ENCODE results near the gene GADD45G. TPM values are rescaled to one million over a fixed set of nuclear protein-coding genes. Genes with fewer than 3 reads are reported as not detected.

GADD45G gene
- polyA plus RNA-seq, 1 of the 3 experiments (the other 2 are of a cell fraction) = 1.3 TPM

- no peaks in the 10 kb centered on the region for H3K27me3 ChIP-seq (ENCODE audit: insufficient read depth)
- H3K4me2 ChIP-seq = no peak overlapping the region
- WGBS (ENCODE audit: low lambda C conversion rate) = 46% methylated on average over 8 of the region's 8 CpGs
- peaks cover 0 to 2% of the 10 kb centered on the region in 2 experiments; a peak in 1 of 4 replicates for H3K4me1 ChIP-seq (ENCODE audit: control insufficient read depth in 1 of 2, insufficient read depth in 2 of 2, low read depth in 1 of 2, low read length in 1 of 2)
- CTCF ChIA-PET = interaction anchor here (0.6 to 0.9 kb wide), 2 partner anchors 12 to 22 kb away, joined by 3 read pairs; no protein-coding TSS in a partner anchor
- H3K9me3 ChIP-seq = no peaks in the 10 kb centered on the region
- POLR2A ChIA-PET = no interaction called here
- H3K79me2 ChIP-seq (ENCODE audit: insufficient read depth) = no peaks in the 10 kb centered on the region
- H3K9me2 ChIP-seq = no peaks in the 10 kb centered on the region
- no peaks in the 10 kb centered on the region for H4K20me1 ChIP-seq (ENCODE audit: insufficient read depth)
- H3F3A ChIP-seq (replicated peaks; ENCODE audit: insufficient read depth) = no peaks in the 10 kb centered on the region
- no peaks in the 10 kb centered on the region for H3K36me3 ChIP-seq (replicated peaks in 1 of 2; ENCODE audit: control insufficient read depth in 1 of 2, insufficient read depth in 2 of 2, low read length in 1 of 2)
- no peak overlapping the region for H3K9ac ChIP-seq
- TF ChIP-seq REST (IDR thresholded peaks at IDR 0.05; ENCODE audit: low read depth, low read length) = no peak
- no peak for TF ChIP-seq RXRA (IDR thresholded peaks at IDR 0.05; ENCODE audit: borderline replicate concordance, low read depth)
- no peak overlapping the region for H3K4me3 ChIP-seq (ENCODE audit: low read depth in 2 of 2, low read length in 1 of 2)
- no peak overlapping the region for H2AFZ ChIP-seq (ENCODE audit: low read depth)
- no peak overlapping the region for H3K27ac ChIP-seq (ENCODE audit: low read depth in 2 of 2, low read length in 1 of 2)
- no peak for DNase-seq
Observed at GRCh38 chr9:89649039-89649691, 44.4 kb downstream of the GADD45G start.

- CTCF ChIA-PET = interaction anchor here (0.8 kb wide), 1 partner anchor 14 kb away, joined by 3 read pairs; no protein-coding TSS in a partner anchor
- WGBS (ENCODE audit: low lambda C conversion rate) = 55% methylated on average over 7 of the region's 7 CpGs
Observed at GRCh38 chr9:89654025-89654662, 49.3 kb downstream of the GADD45G start.

More at GRCh38 chr9:89654025-89654662, 49.3 kb downstream of the GADD45G start:
- Histone ChIP-seq H3K27ac (ENCODE audit: low read depth in 2 of 2, low read length in 1 of 2) (no peak overlapping the region), H3K79me2 (ENCODE audit: insufficient read depth) (no peaks in the 10 kb centered on the region), H3K9ac (no peak overlapping the region), H3F3A (replicated peaks; ENCODE audit: insufficient read depth) (no peaks in the 10 kb centered on the region), H3K4me2 (no peak overlapping the region), H4K20me1 (ENCODE audit: insufficient read depth) (no peaks in the 10 kb centered on the region), H3K36me3 (replicated peaks in 1 of 2; ENCODE audit: control insufficient read depth in 1 of 2, insufficient read depth in 2 of 2, low read length in 1 of 2) (no peaks in the 10 kb centered on the region), H3K4me3 (ENCODE audit: low read depth in 2 of 2, low read length in 1 of 2) (no peak overlapping the region), H3K9me3 (no peaks in the 10 kb centered on the region), H2AFZ (ENCODE audit: low read depth) (no peak overlapping the region), H3K9me2 (no peaks in the 10 kb centered on the region), H3K4me1 (ENCODE audit: control insufficient read depth in 1 of 2, insufficient read depth in 2 of 2, low read depth in 1 of 2, low read length in 1 of 2) (peaks cover 0 to 12% of the 10 kb centered on the region in 2 experiments; a peak in 1 of 4 replicates), H3K27me3 (ENCODE audit: insufficient read depth) (no peaks in the 10 kb centered on the region)
- POLR2A ChIA-PET = interaction anchor here (2.6 kb wide), 1 partner anchor 49 kb away, joined by 7 read pairs; the partner anchor contains the start of gene GADD45G
- no peak for TF ChIP-seq PBX3 (IDR thresholded peaks at IDR 0.05)
- TF ChIP-seq POLR2AphosphoS5 (IDR thresholded peaks at IDR 0.05; ENCODE audit: low read depth, low read length) = no peak
- TF ChIP-seq YY1 (IDR thresholded peaks at IDR 0.05; ENCODE audit: low read depth) = no peak
- no peak for DNase-seq
